ENCODE measurements around the gene RTEL1.
"Not testable (repeated sequence)": the region's sequence is repeated elsewhere in the genome, so short reads cannot be mapped to it uniquely, and the experiment has no call there.

The RTEL1 gene

GRCh38 chr20:63628246-63628975 is 29.7 kb upstream of the RTEL1 start:
- peak; percentile 68 for DNase-seq

GRCh38 chr20:63630956-63631355 is 27.2 kb upstream of the RTEL1 start:
- not testable (repeated sequence) for DNase-seq

- DNase-seq, result not testable (repeated sequence)
Observed at GRCh38 chr20:63631426-63631825, 26.7 kb upstream of the RTEL1 start.

- DNase-seq, result no peak
Observed at GRCh38 chr20:63633732-63634131, 24.4 kb upstream of the RTEL1 start.

GRCh38 chr20:63635431-63636141 is 22.5 kb upstream of the RTEL1 start:
- DNase-seq, result peak; percentile 83

- no peak for DNase-seq
Observed at GRCh38 chr20:63636752-63637628, 21.1 kb upstream of the RTEL1 start.

GRCh38 chr20:63639093-63639975 is 18.8 kb upstream of the RTEL1 start:
- peak; percentile 93 for DNase-seq

GRCh38 chr20:63640086-63640485 is 18.0 kb upstream of the RTEL1 start:
- DNase-seq, result peak; percentile 17

GRCh38 chr20:63640686-63641085 is 17.4 kb upstream of the RTEL1 start:
- peak; percentile 56 for DNase-seq

GRCh38 chr20:63641146-63641791 is 16.8 kb upstream of the RTEL1 start:
- peak; percentile 72 for DNase-seq

GRCh38 chr20:63641792-63642523 is 16.2 kb upstream of the RTEL1 start:
- DNase-seq, result peak; percentile 100

GRCh38 chr20:63642527-63643247 is 15.4 kb upstream of the RTEL1 start:
- DNase-seq, result no peak

- DNase-seq, result no peak
Observed at GRCh38 chr20:63643499-63643898, 14.6 kb upstream of the RTEL1 start.

- no peak for DNase-seq
Observed at GRCh38 chr20:63643946-63644345, 14.2 kb upstream of the RTEL1 start.

GRCh38 chr20:63645218-63645617 is 12.9 kb upstream of the RTEL1 start:
- no peak for DNase-seq

- DNase-seq, result no peak
Observed at GRCh38 chr20:63648190-63648589, 9.9 kb upstream of the RTEL1 start.

GRCh38 chr20:63648895-63649589 is 9.1 kb upstream of the RTEL1 start:
- no peak for DNase-seq

- DNase-seq, result not testable (repeated sequence)
Observed at GRCh38 chr20:63650486-63650885, 7.6 kb upstream of the RTEL1 start.

GRCh38 chr20:63651942-63652191 is 6.2 kb upstream of the RTEL1 start:
- peak; percentile 71 for DNase-seq

All from CD4-positive, alpha-beta T cell treated with Interleukin-6 for 4 hours (primary cell).